ENCODE results near the gene GLYAT.

GLYAT gene

GRCh38 chr11:58741127-58741526 is 9.4 kb upstream of the GLYAT start:
- H3K4me1 ChIP-seq: no peaks in the 10 kb centered on the region
- TF ChIP-seq CTCF (IDR thresholded peaks at IDR 0.05): no peak
- H3K27ac ChIP-seq: no peak overlapping the region
- no peaks in the 10 kb centered on the region for H3K9me3 ChIP-seq (ENCODE audit: control insufficient read depth, low read length)
- H3K27me3 ChIP-seq (ENCODE audit: control insufficient read depth, insufficient read depth, low read length): no peaks in the 10 kb centered on the region
- H3K4me2 ChIP-seq (ENCODE audit: low read length): no peak overlapping the region
- H3K79me2 ChIP-seq: no peaks in the 10 kb centered on the region
- H3K9ac ChIP-seq: no peak overlapping the region
- H3K4me3 ChIP-seq (ENCODE audit: low read depth, low read length): no peak overlapping the region
- H2AFZ ChIP-seq: no peak overlapping the region
- no peaks in the 10 kb centered on the region for H3K36me3 ChIP-seq (ENCODE audit: control insufficient read depth, insufficient read depth, low read length)

GRCh38 chr11:58740447-58740846 is 8.7 kb upstream of the GLYAT start:
- H3K36me3 ChIP-seq (ENCODE audit: control insufficient read depth, insufficient read depth, low read length): no peaks in the 10 kb centered on the region
- no peaks in the 10 kb centered on the region for H3K27me3 ChIP-seq (ENCODE audit: control insufficient read depth, insufficient read depth, low read length)
- no peaks in the 10 kb centered on the region for H3K79me2 ChIP-seq
- no peak overlapping the region for H2AFZ ChIP-seq
- H3K4me1 ChIP-seq: no peaks in the 10 kb centered on the region
- no peak overlapping the region for H3K27ac ChIP-seq
- H3K4me2 ChIP-seq (ENCODE audit: low read length): no peak overlapping the region
- H3K9ac ChIP-seq: no peak overlapping the region
- TF ChIP-seq CTCF (IDR thresholded peaks at IDR 0.05): no peak
- H3K9me3 ChIP-seq (ENCODE audit: control insufficient read depth, low read length): no peaks in the 10 kb centered on the region
- H3K4me3 ChIP-seq (ENCODE audit: low read depth, low read length): no peak overlapping the region

GRCh38 chr11:58739725-58740430 is 8.1 kb upstream of the GLYAT start:
- no peak for TF ChIP-seq CTCF (IDR thresholded peaks at IDR 0.05)
- Histone ChIP-seq H3K27ac (no peak overlapping the region), H3K9ac (no peak overlapping the region), H3K4me1 (no peaks in the 10 kb centered on the region), H3K9me3 (ENCODE audit: control insufficient read depth, low read length) (no peaks in the 10 kb centered on the region), H3K36me3 (ENCODE audit: control insufficient read depth, insufficient read depth, low read length) (no peaks in the 10 kb centered on the region), H3K4me3 (ENCODE audit: low read depth, low read length) (no peak overlapping the region), H3K27me3 (ENCODE audit: control insufficient read depth, insufficient read depth, low read length) (no peaks in the 10 kb centered on the region), H2AFZ (no peak overlapping the region), H3K79me2 (no peaks in the 10 kb centered on the region), H3K4me2 (ENCODE audit: low read length) (no peak overlapping the region)

GRCh38 chr11:58734681-58735490 is 3.1 kb upstream of the GLYAT start:
- Histone ChIP-seq H3K36me3 (ENCODE audit: control insufficient read depth, insufficient read depth, low read length) (no peaks in the 10 kb centered on the region), H3K9ac (no peak overlapping the region), H3K27me3 (ENCODE audit: control insufficient read depth, insufficient read depth, low read length) (no peaks in the 10 kb centered on the region), H3K4me1 (no peaks in the 10 kb centered on the region), H3K79me2 (no peaks in the 10 kb centered on the region), H2AFZ (no peak overlapping the region), H3K4me3 (ENCODE audit: low read depth, low read length) (no peak overlapping the region), H3K4me2 (ENCODE audit: low read length) (no peak overlapping the region), H3K9me3 (ENCODE audit: control insufficient read depth, low read length) (no peaks in the 10 kb centered on the region), H3K27ac (no peak overlapping the region)
- no peak for TF ChIP-seq CTCF (IDR thresholded peaks at IDR 0.05)

All from parathyroid adenoma (tissue), 2 donors.